HG02588 (cell line): ENCODE measurements around the gene HCN1.

ENCODE experiments used
- ATAC-seq: cut with Tn5 transposase; IDR thresholded peaks from one replicate; pipeline ENCODE4 v1.9.1; 2021; ENCODE audit warnings: mild to moderate bottlenecking, moderate library complexity; ENCODE audit not compliant: unreplicated experiment

Gene HCN1

DNA sequence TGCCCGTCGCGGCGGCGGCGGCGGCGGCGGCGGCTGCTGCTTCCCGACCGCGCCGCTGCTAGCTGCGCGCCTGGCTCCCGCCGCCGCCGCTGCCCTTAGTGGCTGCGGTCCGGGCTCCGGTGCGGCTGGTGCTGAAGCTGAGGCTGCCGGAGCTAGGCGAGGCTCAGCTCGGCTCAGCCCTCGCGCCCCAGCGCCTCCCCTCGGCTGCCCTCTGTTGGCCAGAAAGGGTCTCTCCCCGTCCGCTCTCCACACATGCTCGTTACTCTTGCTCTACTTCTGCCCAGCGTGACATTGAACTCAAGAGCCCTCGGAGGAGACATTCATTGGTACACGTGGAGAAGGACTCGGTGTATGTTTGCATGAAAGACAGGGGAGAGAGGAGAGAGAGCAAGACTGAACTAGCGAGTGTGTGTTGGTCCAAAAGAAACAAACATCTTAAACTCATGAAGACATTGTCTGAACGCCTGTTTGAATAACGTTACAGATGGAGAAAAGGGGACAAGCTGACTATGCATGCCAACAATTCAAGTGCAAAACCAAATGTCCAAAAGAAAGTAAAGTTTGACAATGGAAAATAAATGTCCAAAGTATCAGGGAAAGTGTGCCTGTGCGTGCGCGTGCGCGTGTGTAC, at the start of gene HCN1:
HCN1 (minus strand) TSS at position 175 of the 631 bp plus-strand sequence.
- peak; percentile 65 for ATAC-seq

GRCh38 chr5:45741110-45741509, 44.9 kb upstream of the HCN1 start:
- no peak for ATAC-seq

GRCh38 chr5:45737153-45737552, 41.0 kb upstream of the HCN1 start:
- ATAC-seq, result no peak

- ATAC-seq, result no peak
These were observed 29.4 kb upstream of the HCN1 start for GRCh38 chr5:45725537-45725936.

DNA sequence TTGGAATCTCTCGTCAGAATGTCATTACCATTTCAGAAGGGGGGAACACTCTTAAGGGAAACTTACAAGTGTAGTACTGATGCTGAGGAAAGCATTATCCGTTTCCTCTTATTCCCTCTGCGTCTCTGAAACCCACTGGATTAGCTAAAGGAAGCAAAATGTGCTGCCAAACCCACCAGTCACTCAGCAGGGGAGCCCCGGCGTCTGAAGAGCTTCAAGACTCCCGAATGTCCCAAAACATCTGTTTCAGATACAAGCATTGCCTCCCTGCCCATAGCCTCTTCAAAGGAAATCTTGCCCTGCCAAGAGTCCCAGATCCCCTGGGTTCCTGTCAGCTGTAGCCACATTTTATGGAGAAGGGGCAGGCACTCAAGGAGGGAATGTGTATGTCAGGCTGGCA, 1.0 kb upstream of the HCN1 start:
- no peak for ATAC-seq

DNA sequence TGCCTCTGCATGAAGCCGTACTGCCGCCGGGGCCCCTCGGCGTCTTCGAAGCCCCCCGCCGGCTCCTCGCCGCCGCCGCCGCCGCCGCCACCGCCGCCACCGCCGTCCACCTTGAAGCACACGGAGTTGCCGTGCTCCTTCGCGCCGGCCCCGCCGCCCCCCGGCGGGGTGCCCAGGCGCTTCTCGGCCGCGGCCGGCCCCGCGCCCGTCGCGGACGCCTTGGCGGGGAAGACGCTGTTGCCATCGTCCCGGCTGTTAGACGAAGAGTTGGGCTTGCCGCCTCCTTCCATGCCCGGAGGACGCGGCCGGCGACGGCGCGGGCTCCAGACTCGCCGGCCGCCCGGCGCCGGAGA, 400 bp downstream of the HCN1 start:
- ATAC-seq, result no peak

GRCh38 chr5:45694971-45695803, 993 bp downstream of the HCN1 start:
- ATAC-seq, result no peak

GRCh38 chr5:45694255-45694814, 1.8 kb downstream of the HCN1 start:
- no peak for ATAC-seq

- ATAC-seq, result no peak
These were observed 3.7 kb downstream of the HCN1 start for GRCh38 chr5:45692481-45692880.

- no peak for ATAC-seq
These were observed 4.5 kb downstream of the HCN1 start for GRCh38 chr5:45691656-45692055.

- ATAC-seq, result no peak
These were observed 8.5 kb downstream of the HCN1 start for GRCh38 chr5:45687701-45688100.

GRCh38 chr5:45686620-45687019, 9.6 kb downstream of the HCN1 start:
- no peak for ATAC-seq

DNA sequence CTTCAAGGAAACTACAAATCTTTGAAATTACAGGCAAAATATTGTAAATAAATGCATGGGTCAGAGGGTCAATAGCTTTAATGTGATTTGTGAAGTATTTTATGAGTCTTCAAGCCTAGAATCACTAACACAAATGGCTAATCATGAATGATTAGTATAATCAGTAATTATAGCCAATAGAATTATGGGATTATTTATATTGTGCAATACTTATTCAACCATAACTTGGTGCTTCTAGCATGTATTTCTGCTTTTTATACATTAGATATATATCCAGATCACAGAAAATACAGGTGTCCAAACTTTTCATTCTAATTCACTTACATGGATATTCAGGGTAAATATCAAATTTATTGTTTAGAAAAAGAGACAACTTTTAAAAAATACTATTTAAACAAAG, 12.1 kb downstream of the HCN1 start:
- ATAC-seq, result no peak

DNA sequence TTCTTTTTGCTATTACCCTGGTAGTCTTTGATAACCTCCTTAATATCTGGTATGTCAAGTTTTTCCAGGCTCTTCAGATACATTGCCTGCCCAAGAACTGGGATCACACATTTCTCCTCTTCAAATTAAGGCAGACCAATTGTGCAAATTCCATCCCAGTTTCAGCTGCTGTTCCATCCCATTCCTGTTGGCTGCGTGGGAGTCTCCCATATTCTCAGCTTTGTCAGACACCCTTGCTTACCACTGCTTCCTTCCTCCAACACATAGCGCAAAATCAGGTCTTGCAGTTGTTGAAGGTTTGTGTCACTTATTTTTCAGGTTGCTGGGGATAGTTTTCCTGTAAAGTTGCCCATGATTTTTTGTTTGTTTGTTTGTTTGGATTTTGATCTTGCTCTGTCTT, 15.2 kb downstream of the HCN1 start:
- no peak for ATAC-seq

- ATAC-seq, result no peak
These were observed 18.7 kb downstream of the HCN1 start for GRCh38 chr5:45677524-45677923.

GRCh38 chr5:45672271-45672670, 23.9 kb downstream of the HCN1 start:
- ATAC-seq, result no peak

DNA sequence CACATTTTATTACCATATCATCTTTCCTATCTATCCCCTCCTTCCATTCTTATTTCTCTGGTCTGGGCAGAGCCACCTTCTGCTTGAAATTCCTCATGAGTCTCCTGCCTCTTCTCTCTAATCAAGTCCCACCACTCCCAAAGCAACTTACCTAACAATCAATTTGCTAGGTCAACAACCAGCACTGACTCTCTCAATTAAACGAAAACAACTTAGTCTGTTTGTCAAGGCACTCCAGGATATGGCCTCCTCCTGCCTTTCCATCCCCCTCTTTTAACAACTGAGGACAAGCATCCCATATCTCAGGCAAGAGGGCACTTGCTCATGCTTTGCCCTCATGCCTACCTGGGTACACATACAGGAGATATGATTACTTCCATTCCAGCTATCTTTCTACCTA, 47.4 kb downstream of the HCN1 start:
- no peak for ATAC-seq

- no peak for ATAC-seq
These were observed 53.1 kb downstream of the HCN1 start for GRCh38 chr5:45643056-45643455.

- no peak for ATAC-seq
These were observed 53.8 kb downstream of the HCN1 start for GRCh38 chr5:45642370-45642769.

DNA sequence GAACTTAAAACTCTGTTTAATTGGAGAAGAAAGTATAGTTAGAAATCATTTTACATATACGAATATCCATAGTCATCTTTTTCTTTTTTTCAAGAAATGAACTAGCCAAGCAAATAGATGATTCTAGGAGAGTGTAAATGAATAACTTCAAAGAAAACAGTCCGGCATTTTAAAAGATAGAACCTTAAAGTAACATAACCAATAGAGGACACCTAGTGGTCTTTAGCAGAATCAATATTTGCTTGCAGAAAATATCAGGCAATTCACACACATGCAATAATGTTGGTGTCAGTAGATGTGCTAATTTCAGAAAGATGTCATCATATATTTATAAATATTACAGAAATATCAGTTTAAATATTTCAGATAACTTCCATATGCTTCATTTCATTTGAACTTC, 57.1 kb downstream of the HCN1 start:
- no peak for ATAC-seq

DNA sequence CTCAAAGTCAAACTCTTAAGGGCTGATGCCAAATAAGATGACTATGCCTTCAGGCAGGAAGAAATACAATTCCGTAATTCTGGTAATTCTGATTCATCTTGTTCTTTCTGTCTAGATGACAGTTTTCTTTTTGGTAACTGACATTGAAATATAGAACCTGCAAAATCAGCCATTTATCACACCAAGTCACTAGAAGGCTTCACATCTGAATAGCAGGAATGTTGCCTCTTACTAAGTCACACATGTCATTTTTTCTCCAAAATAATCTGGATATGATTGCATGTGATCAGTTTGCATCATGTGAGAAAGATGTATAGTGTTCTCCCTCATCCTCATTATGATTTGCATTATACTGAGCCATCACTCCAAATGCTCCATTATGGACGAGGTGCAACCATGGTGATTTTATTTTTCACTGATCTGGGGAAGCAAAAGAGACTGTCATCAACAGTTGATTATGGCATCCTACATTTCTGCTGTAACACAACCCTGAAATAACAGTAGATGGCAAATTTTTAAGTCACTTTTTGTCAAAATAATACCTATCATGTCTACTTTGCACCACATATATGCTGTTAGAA, 69.0 kb downstream of the HCN1 start:
- no peak for ATAC-seq

DNA sequence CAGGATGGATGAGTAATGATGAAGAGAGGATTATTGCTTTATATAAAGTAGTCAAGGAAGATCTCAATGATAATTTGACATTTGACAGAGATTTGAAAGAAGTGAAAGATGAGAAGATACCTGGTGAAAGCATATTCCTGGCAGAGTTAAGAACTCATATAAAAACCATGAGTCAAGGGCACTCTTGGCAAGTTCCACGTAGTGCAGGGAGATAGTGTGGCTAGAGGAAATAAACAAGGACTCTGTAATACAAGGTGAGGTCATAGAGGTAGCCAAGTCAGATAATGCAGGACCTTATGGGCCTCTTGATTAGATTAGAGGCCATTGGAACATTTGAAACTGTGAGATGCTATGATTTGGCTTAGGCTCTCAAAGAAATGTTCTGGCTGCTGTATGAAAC, 72.3 kb downstream of the HCN1 start:
- ATAC-seq, result no peak
